ENCODE measurements around the gene KCTD13. TPM values are rescaled to one million over a fixed set of nuclear protein-coding genes. Genes with fewer than 3 reads are reported as not detected.
A peak's percentile ranks its signal among the peaks of the same experiment; 100 is the strongest.

The KCTD13 gene
- total and polyA plus RNA-seq, 3 experiments from 2014 or later, result 15.9 to 37.1 (median 35.7) TPM

- peaks cover 23% of the 10 kb centered on the region for H3K27me3 ChIP-seq (ENCODE audit: insufficient read depth, low read length, poor library complexity, severe bottlenecking)
- ChIA-PET CTCF (no interaction called here), POLR2A (no interaction called here)
- H3K4me3 ChIP-seq (ENCODE audit: low read length), result no peak overlapping the region
- peaks cover 10 to 19% of the 10 kb centered on the region in 2 donors for H3K27me3 Mint-ChIP-seq
- no peak overlapping the region for H3K27ac Mint-ChIP-seq
- H3K36me3 ChIP-seq (ENCODE audit: insufficient read depth, low read length), result no peaks in the 10 kb centered on the region
- H3K4me1 ChIP-seq (ENCODE audit: insufficient read depth, low read length), result peaks cover 7% of the 10 kb centered on the region
- H3K4me1 Mint-ChIP-seq, result peaks cover 0 to 9% (median 5%) of the 10 kb centered on the region in 3 donors
- H3K9me3 ChIP-seq (ENCODE audit: low read length), result no peaks in the 10 kb centered on the region
- H3K27ac ChIP-seq (ENCODE audit: low read depth, low read length), result no peak overlapping the region
- peak overlapping the region in 5 of 7 donors; percentile 8 to 78 (median 49) for H3K4me3 Mint-ChIP-seq
- no peaks in the 10 kb centered on the region for H3K9me3 Mint-ChIP-seq
- DNase-seq, result no peak
- peaks cover 0 to 3% (median 3%) of the 10 kb centered on the region in 3 donors for H3K36me3 Mint-ChIP-seq
Measured at GRCh38 chr16:29901607-29901945, 24.4 kb downstream of the KCTD13 start.

- no peaks in the 10 kb centered on the region for H3K9me3 ChIP-seq (ENCODE audit: low read length)
- H3K27me3 ChIP-seq (ENCODE audit: insufficient read depth, low read length, poor library complexity, severe bottlenecking), result peaks cover 23% of the 10 kb centered on the region
- H3K4me1 ChIP-seq (ENCODE audit: insufficient read depth, low read length), result peaks cover 7% of the 10 kb centered on the region
- peaks cover 0 to 9% (median 5%) of the 10 kb centered on the region in 3 donors for H3K4me1 Mint-ChIP-seq
- no peaks in the 10 kb centered on the region for H3K36me3 ChIP-seq (ENCODE audit: insufficient read depth, low read length)
- H3K27me3 Mint-ChIP-seq, result peaks cover 13 to 22% of the 10 kb centered on the region in 2 donors
- no peak overlapping the region for H3K27ac ChIP-seq (ENCODE audit: low read depth, low read length)
- H3K9me3 Mint-ChIP-seq, result no peaks in the 10 kb centered on the region
- CTCF ChIA-PET, result no interaction called here
- H3K4me3 ChIP-seq (ENCODE audit: low read length), result no peak overlapping the region
- no peak for DNase-seq
- POLR2A ChIA-PET, result interaction anchor here (0.5 kb wide), 2 partner anchors 121 to 154 kb away, joined by 4 read pairs; no protein-coding TSS in a partner anchor
- H3K36me3 Mint-ChIP-seq, result peaks cover 0 to 3% (median 0%) of the 10 kb centered on the region in 3 donors
- peak overlapping the region; percentile 34 to 78 (median 62) for H3K4me3 Mint-ChIP-seq
- H3K27ac Mint-ChIP-seq, result peak overlapping the region in 1 of 8 donors; percentile 32
Measured at GRCh38 chr16:29900888-29901606, 25.0 kb downstream of the KCTD13 start.

GRCh38 chr16:29900102-29900887, 25.7 kb downstream of the KCTD13 start, which contains the start of gene ASPHD1:
TSS of gene ASPHD1 (plus strand) at chr16:29900488. CDS start at chr16:29900972, 484 bp downstream.
- Mint-ChIP-seq H3K36me3 (peaks cover 0 to 3% (median 0%) of the 10 kb centered on the region in 3 donors), H3K27me3 (peaks cover 16 to 29% of the 10 kb centered on the region in 2 donors), H3K4me3 (peak within 1 kb of the TSS; percentile 34 to 78 (median 62)), H3K9me3 (no peaks in the 10 kb centered on the region), H3K27ac (peak within 1 kb of the TSS in 1 of 8 donors; percentile 32), H3K4me1 (peaks cover 0 to 9% (median 5%) of the 10 kb centered on the region in 3 donors)
- peaks cover 24% of the 10 kb centered on the region for H3K27me3 ChIP-seq (ENCODE audit: insufficient read depth, low read length, poor library complexity, severe bottlenecking)
- no peaks in the 10 kb centered on the region for H3K9me3 ChIP-seq (ENCODE audit: low read length)
- H3K36me3 ChIP-seq (ENCODE audit: insufficient read depth, low read length), result no peaks in the 10 kb centered on the region
- ChIA-PET CTCF (interaction anchor here (1.3 to 1.4 kb wide), 2 partner anchors 25 to 200 kb away, joined by 3 read pairs; partner anchors contain the start of gene KCTD13), POLR2A (interaction anchor here (0.5 to 1.0 kb wide), 4 partner anchors 79 to 234 kb away, joined by 3 to 4 read pairs (median 3); no protein-coding TSS in a partner anchor)
- DNase-seq, result peak; percentile 69 to 82 (median 71)
- peaks cover 7% of the 10 kb centered on the region for H3K4me1 ChIP-seq (ENCODE audit: insufficient read depth, low read length)
- peak within 1 kb of the TSS; percentile 47 for H3K4me3 ChIP-seq (ENCODE audit: low read length)
- H3K27ac ChIP-seq (ENCODE audit: low read depth, low read length), result no peak within 1 kb of the TSS

GRCh38 chr16:29899516-29900101, 26.4 kb downstream of the KCTD13 start, which contains the start of gene SEZ6L2:
TSS of gene SEZ6L2 (minus strand) at chr16:29899550. CDS start at chr16:29899019, 531 bp downstream.
- H3K4me3 Mint-ChIP-seq, result peak within 1 kb of the TSS; percentile 34 to 78 (median 62)
- no peaks in the 10 kb centered on the region for H3K9me3 Mint-ChIP-seq
- peaks cover 0 to 3% (median 0%) of the 10 kb centered on the region in 3 donors for H3K36me3 Mint-ChIP-seq
- CTCF ChIA-PET, result interaction anchor here (1.3 to 1.4 kb wide), 2 partner anchors 26 to 199 kb away, joined by 3 read pairs; partner anchors contain the start of gene KCTD13
- Histone ChIP-seq H3K4me1 (ENCODE audit: insufficient read depth, low read length) (peaks cover 7% of the 10 kb centered on the region), H3K4me3 (ENCODE audit: low read length) (peak within 1 kb of the TSS; percentile 47), H3K9me3 (ENCODE audit: low read length) (no peaks in the 10 kb centered on the region), H3K27ac (ENCODE audit: low read depth, low read length) (no peak within 1 kb of the TSS), H3K27me3 (ENCODE audit: insufficient read depth, low read length, poor library complexity, severe bottlenecking) (peaks cover 26% of the 10 kb centered on the region), H3K36me3 (ENCODE audit: insufficient read depth, low read length) (no peaks in the 10 kb centered on the region)
- peaks cover 16 to 32% of the 10 kb centered on the region in 2 donors for H3K27me3 Mint-ChIP-seq
- peaks cover 0 to 9% (median 5%) of the 10 kb centered on the region in 3 donors for H3K4me1 Mint-ChIP-seq
- no peak within 1 kb of the TSS for H3K27ac Mint-ChIP-seq
- POLR2A ChIA-PET, result interaction anchor here (0.6 to 1.0 kb wide), 3 partner anchors 78 to 233 kb away, joined by 3 read pairs; no protein-coding TSS in a partner anchor
- DNase-seq, result peak in 1 of 5 donors; percentile 80

GRCh38 chr16:29898804-29899515, 27.1 kb downstream of the KCTD13 start:
- DNase-seq, result no peak
- ChIA-PET POLR2A (interaction anchor here (0.7 to 0.9 kb wide), 2 partner anchors 232 to 791 kb away, joined by 3 read pairs; no protein-coding TSS in a partner anchor), CTCF (interaction anchor here (1.3 to 1.4 kb wide), 2 partner anchors 27 to 198 kb away, joined by 3 read pairs; partner anchors contain the start of gene KCTD13)
- Mint-ChIP-seq H3K4me3 (peak overlapping the region in 2 of 7 donors; percentile 22 to 68), H3K27me3 (peaks cover 16 to 35% of the 10 kb centered on the region in 2 donors), H3K36me3 (peaks cover 0 to 3% (median 0%) of the 10 kb centered on the region in 3 donors), H3K4me1 (peaks cover 0 to 9% (median 5%) of the 10 kb centered on the region in 3 donors), H3K27ac (no peak overlapping the region), H3K9me3 (no peaks in the 10 kb centered on the region)
- peaks cover 7% of the 10 kb centered on the region for H3K4me1 ChIP-seq (ENCODE audit: insufficient read depth, low read length)
- H3K4me3 ChIP-seq (ENCODE audit: low read length), result no peak overlapping the region
- no peaks in the 10 kb centered on the region for H3K9me3 ChIP-seq (ENCODE audit: low read length)
- H3K27me3 ChIP-seq (ENCODE audit: insufficient read depth, low read length, poor library complexity, severe bottlenecking), result peaks cover 26% of the 10 kb centered on the region
- no peak overlapping the region for H3K27ac ChIP-seq (ENCODE audit: low read depth, low read length)
- H3K36me3 ChIP-seq (ENCODE audit: insufficient read depth, low read length), result no peaks in the 10 kb centered on the region

- Histone ChIP-seq H3K36me3 (ENCODE audit: insufficient read depth, low read length) (no peaks in the 10 kb centered on the region), H3K4me3 (ENCODE audit: low read length) (no peak overlapping the region), H3K9me3 (ENCODE audit: low read length) (no peaks in the 10 kb centered on the region), H3K27ac (ENCODE audit: low read depth, low read length) (no peak overlapping the region), H3K27me3 (ENCODE audit: insufficient read depth, low read length, poor library complexity, severe bottlenecking) (peaks cover 26% of the 10 kb centered on the region), H3K4me1 (ENCODE audit: insufficient read depth, low read length) (peaks cover 7% of the 10 kb centered on the region)
- no peak for DNase-seq
- H3K36me3 Mint-ChIP-seq, result peaks cover 0 to 3% (median 0%) of the 10 kb centered on the region in 3 donors
- ChIA-PET POLR2A (interaction anchor here (0.7 kb wide), 1 partner anchor 792 kb away, joined by 3 read pairs; no protein-coding TSS in a partner anchor), CTCF (interaction anchor here (0.6 to 1.4 kb wide), 2 partner anchors 198 to 1406 kb away, joined by 3 read pairs; partner anchors contain the start of gene CLN3)
- H3K27ac Mint-ChIP-seq, result no peak overlapping the region
- H3K27me3 Mint-ChIP-seq, result peaks cover 13 to 35% of the 10 kb centered on the region in 2 donors
- peak overlapping the region in 3 of 7 donors; percentile 10 to 68 (median 22) for H3K4me3 Mint-ChIP-seq
- H3K9me3 Mint-ChIP-seq, result no peaks in the 10 kb centered on the region
- H3K4me1 Mint-ChIP-seq, result peaks cover 0 to 9% (median 5%) of the 10 kb centered on the region in 3 donors
Measured at GRCh38 chr16:29898135-29898803, 27.8 kb downstream of the KCTD13 start.
